Epithelial cell of proximal tubule (primary cell): Measurements from ENCODE around the gene ZNHIT2. TPM values are rescaled to one million over a fixed set of nuclear protein-coding genes. Genes with fewer than 3 reads are reported as not detected.

Experiments used
- DNase-seq: peaks from one replicate; pipeline ENCODE4 v3.0.0-alpha.2; 2011; ENCODE audit warnings: low read depth
- H3K4me3 ChIP-seq: 2 replicates; pipeline ENCODE4 v1.5.1; 2011; ENCODE audit warnings: low read depth, mild to moderate bottlenecking, low read length
- CTCF ChIP-seq: conservative IDR thresholded peaks from 2 replicates; pipeline ENCODE4 v1.5.1; 2012; ENCODE audit warnings: low read depth, mild to moderate bottlenecking, low read length
- total RNA-seq: library from RNA; depleted of rRNA; stranded (reverse); fragments of >200 nt; gene quantifications from 2 replicates; pipeline ENCODE4 v1.2.3, GENCODE V29; 2015

The ZNHIT2 gene
- total RNA-seq, 1 donor from 2014 or later: 37.1 TPM

GRCh38 chr11:65100674-65101350 is 16.7 kb downstream of the ZNHIT2 start:
- H3K4me3 ChIP-seq: no peak overlapping the region
- no peak for DNase-seq
- peak; percentile 33 for TF ChIP-seq CTCF

GRCh38 chr11:65096926-65097325 is 20.6 kb downstream of the ZNHIT2 start:
- no peak for TF ChIP-seq CTCF
- no peak for DNase-seq
- H3K4me3 ChIP-seq: peak overlapping the region; percentile 81

- no peak for TF ChIP-seq CTCF
- no peak for DNase-seq
- peak within 1 kb of the TSS; percentile 81 for H3K4me3 ChIP-seq
Measured at GRCh38 chr11:65095974-65096806, 21.3 kb downstream of the ZNHIT2 start, which contains the start of gene VPS51. Gene VPS51 (plus strand): TSS chr11:65096214. CDS start chr11:65096251, 37 bp downstream.

- peak overlapping the region; percentile 81 for H3K4me3 ChIP-seq
- no peak for TF ChIP-seq CTCF
- no peak for DNase-seq
Measured at GRCh38 chr11:65095427-65095826, 22.1 kb downstream of the ZNHIT2 start.

- no peak for TF ChIP-seq CTCF
- no peak overlapping the region for H3K4me3 ChIP-seq
- DNase-seq: no peak
Measured at GRCh38 chr11:65090628-65091027, 26.9 kb downstream of the ZNHIT2 start.

GRCh38 chr11:65089621-65090020 is 27.9 kb downstream of the ZNHIT2 start:
- no peak for DNase-seq
- no peak for TF ChIP-seq CTCF
- H3K4me3 ChIP-seq: no peak overlapping the region
